Testis (tissue), 2 donors: ENCODE data around the gene CCDC149.

Experiments
- CTCF ChIP-seq, 3 experiments: fragments of 450-650 bp in 2 of 3; fragments of 200-600 bp in 1 of 3; sonication (generic) in 1 of 3; IDR thresholded peaks; one replicate each; pipeline ENCODE4 v1.5.1; 2016 to 2019; ENCODE audit warnings: antibody characterized with exemption in 3 of 3, mild to moderate bottlenecking in 2 of 3, moderate library complexity in 1 of 3
- POLR2A ChIP-seq: fragments of 450-650 bp; IDR thresholded peaks from one replicate; pipeline ENCODE4 v1.6.1; 2017; ENCODE audit warnings: antibody characterized with exemption, mild to moderate bottlenecking, moderate library complexity

- no peak for TF ChIP-seq POLR2A
- TF ChIP-seq CTCF (IDR thresholded peaks at IDR 0.05), result no peak
Measured at GRCh38 chr4:24923550-24923949, 10.7 kb upstream of the CCDC149 start.
